GM19023 (cell line): ENCODE results near the gene PCNX3.

Source experiments
- ATAC-seq: cut with Tn5 transposase; IDR thresholded peaks from one replicate; pipeline ENCODE4 v1.9.1; 2021; ENCODE audit warnings: mild to moderate bottlenecking, moderate library complexity; ENCODE audit not compliant: unreplicated experiment

Gene PCNX3

DNA sequence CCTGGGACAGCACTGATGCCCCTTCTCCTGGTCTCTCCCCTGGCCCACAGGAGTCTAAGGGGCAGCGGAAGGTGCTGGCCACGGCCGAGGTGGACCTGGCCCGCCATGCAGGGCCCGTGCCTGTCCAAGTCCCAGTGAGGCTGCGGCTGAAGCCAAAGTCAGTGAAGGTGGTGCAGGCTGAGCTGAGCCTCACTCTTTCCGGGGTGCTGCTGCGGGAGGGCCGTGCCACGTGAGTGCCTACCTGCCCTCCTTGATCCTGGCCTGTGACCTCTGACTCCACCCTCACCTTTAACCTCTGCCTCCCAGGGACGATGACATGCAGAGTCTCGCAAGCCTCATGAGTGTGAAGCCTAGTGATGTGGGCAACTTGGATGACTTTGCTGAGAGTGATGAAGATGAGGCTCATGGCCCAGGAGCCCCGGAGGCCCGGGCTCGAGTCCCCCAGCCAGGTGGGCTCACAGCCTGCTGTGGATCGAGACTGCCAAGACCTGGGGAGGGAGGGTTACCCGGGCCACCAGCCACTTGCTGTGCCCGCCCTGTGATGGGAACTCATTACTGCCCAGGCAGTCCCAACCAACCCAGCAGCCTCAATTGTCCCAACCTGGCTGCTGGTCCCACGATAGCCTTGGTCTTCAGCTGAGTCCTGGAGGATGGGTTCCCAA lies 35.4 kb upstream of the PCNX3 start:
- no peak for ATAC-seq

DNA sequence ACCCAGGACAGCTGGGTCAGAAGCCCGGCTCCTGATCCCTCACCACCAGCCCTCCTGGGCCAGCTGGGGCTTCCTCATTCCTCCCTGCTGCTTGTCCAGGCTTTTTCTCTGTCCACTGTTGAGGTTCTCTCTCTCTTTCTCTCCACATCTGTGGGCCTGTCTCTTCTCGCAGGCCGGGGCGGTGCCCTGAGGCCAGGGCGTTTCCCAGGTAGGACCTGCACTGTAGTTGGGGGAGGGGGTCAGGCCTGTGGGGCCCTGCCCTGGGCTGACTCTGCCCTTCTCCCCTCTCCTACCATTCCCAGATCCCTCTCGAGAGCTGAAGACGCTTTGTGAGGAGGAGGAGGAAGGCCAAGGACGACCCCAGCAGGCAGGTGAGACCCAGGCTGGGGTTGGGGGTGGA lies 34.8 kb upstream of the PCNX3 start:
- no peak for ATAC-seq

DNA sequence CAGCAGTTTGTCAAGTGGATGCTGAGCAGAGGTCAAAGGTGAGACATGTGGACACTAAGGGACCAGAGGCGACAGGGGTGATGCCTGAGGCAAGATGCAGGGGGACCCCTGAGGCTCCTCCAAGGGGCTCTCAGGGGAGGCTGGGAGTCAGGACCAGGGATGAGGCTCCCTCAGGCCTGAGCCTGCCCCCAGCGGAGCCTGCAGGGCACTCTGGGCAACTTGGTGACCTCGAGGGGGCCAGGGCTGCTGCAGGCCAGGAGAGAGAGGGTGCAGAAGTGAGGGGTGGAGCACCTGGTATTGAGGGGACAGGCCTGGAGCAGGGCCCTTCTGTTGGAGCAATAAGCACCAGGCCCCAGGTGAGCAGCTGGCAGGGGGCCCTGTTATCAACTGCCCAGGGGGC lies 33.6 kb upstream of the PCNX3 start:
- no peak for ATAC-seq

DNA sequence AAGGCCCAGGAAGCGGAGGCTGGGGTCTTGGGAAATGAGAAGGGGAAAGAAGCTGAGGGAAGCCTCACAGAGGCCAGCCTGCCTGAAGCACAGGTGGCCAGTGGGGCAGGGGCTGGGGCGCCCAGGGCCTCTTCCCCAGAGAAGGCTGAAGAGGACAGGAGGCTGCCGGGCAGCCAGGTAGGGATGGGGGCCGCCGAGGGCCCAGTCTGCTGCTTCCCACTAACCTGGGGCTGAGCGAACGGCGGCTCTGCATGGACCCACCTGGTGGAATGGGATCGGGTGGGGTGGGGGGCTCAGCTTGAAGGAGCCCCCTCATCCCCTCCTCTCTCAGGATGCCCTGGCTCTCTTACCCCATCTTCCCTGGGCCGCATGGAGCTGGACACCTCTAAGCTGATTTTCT lies 32.0 kb upstream of the PCNX3 start:
- ATAC-seq, result no peak

DNA sequence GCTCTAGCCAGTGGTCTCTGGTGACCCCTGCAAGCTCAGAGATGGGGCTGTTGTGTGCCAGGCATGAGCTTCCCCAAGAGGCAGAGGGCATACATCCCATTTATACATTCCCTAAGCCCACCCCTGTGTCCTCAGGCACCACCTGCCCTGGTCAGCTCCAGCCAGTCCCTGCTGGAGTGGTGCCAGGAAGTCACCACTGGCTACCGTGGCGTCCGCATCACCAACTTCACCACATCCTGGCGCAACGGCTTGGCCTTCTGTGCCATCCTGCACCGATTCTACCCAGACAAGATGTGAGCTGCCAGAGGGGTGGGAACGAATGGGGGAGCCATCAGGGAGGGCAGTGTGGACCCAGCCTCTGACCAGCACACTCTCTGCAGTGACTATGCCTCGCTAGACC lies 31.5 kb upstream of the PCNX3 start:
- ATAC-seq, result no peak

DNA sequence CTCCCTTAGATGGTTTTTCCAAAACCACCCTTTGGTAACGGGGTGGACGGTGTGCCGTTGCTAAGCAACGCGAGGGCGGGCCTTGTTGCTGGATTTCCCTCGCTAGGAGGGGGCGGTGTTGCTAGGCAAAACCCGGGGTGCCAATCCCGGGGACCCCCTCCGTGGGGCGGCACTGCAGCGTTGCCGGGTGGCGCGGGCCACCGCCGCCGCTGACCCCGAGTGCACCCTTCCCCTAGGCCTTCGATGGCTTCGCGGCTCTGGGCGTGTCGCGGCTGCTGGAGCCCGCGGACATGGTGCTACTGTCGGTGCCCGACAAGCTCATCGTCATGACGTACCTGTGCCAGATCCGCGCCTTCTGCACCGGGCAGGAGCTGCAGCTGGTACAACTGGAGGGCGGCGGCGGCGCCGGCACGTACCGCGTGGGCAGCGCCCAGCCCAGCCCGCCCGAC lies 30.8 kb upstream of the PCNX3 start:
- no peak for ATAC-seq

DNA sequence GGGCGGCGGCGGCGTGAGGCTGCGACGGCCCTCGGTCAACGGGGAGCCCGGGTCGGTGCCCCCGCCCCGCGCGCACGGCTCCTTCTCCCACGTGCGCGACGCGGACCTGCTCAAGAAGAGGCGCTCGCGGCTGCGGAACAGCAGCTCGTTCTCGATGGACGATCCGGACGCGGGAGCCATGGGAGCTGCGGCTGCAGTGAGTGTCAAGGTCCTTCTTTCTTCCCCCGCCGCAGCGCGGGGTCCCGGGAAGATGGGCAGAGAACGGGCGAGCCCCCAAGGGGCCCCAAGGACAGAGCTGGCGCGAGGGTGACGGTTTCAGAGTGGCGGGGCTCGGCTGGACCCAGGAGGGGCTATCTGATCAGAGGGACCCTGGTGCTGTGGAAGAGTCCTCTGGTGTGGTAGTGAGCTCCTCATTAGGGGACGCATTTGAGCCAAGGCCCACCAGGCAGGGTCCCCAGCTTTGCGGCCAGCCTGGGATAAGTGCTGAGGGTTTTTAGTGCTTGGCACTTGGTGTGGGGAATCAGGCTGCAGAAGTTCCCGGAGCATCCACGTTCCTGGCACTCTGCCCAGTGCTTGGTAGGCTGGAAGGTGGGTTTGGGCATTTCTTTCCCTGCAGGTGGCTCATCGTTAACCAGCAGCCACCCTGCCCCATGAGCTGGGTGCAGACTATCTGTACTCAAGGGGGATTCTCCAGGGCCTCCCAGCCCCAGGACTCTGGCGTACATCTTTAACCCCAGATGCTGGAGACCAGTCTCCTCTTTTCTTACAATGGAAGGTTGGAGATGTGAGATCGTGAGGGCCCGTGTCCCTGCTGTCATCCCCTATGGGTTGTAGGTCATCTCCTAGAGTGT lies 30.0 kb upstream of the PCNX3 start:
- no peak for ATAC-seq

DNA sequence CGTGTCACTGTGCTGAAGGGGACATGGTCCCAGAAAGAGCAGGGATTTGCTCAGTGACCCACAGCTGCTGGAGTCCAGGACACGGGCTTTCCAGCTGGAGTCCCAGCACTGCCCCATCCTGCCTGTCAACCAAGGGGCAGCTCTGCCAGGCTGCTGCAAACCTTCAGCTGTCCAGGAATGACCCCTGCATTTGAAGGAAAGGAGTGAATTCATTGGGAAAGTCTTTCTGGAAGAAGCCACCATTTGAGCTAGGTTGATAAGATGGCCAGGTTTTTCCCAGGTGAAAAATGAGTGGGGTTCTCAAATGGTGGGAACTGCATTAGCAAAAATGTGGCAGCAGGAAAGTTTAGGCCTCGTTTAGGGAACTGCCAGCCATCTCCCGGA lies 29.3 kb upstream of the PCNX3 start:
- no peak for ATAC-seq

DNA sequence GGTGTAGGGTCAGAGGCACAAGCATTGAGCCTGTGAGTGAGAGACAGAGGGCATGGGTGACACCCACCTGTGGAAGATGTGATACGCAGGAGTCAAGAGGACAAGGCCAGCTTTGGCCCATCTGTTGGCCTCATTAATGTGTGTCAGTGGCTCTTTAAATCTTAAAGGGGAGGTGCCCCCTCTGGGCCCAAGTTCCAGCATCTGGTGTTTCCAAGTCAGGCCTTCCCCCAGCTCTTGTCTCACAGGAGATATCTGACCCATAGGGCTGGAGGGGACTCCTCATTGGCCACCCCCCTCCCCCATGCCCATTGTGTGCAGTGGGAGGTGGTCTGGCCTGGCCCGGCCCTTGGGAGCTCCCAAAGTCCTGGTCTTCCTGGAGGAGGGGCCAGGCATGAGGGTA lies 28.9 kb upstream of the PCNX3 start:
- ATAC-seq, result no peak

DNA sequence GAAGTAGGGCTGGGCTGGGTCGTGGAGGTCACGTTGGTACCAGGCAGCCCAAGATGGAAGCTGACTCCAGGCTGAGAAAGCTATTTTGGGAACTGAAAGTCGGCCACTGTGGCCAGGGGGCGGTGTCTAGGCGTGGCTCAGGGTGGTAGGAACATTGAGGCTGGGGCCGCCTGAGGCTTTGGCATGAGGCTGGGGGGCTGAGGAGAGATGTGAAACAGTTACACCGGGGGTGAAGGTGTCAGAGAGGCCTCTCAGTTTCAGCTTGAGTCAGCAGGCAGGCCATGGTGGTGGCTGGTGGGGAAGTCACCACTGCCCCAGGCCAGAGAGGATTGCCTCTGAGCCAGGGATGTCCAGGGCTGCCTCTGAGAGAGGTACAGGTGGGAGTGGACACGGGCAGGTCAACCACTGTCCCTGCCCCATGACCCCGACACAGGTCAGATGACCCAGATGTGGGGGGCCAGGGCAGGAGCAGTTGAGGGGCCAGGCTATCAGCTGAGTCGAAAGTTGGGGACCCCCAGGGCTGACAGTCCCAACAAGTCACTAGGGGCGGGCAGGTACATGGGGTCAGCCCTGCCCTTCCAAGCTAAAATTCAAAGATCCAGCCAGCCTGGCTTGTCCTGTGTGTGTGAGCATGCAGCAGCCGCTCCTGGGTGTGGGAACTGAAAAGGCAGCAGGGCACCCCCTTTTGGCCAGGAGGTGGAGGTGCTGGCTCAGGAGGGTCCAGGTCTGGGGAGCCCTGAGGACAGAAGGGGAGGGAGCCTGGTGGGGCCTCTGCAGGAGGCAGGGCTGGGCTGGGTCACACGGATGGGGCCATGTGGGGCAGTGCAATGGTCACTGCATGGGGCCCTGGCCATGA lies 27.1 kb upstream of the PCNX3 start:
- ATAC-seq, result peak; percentile 72

DNA sequence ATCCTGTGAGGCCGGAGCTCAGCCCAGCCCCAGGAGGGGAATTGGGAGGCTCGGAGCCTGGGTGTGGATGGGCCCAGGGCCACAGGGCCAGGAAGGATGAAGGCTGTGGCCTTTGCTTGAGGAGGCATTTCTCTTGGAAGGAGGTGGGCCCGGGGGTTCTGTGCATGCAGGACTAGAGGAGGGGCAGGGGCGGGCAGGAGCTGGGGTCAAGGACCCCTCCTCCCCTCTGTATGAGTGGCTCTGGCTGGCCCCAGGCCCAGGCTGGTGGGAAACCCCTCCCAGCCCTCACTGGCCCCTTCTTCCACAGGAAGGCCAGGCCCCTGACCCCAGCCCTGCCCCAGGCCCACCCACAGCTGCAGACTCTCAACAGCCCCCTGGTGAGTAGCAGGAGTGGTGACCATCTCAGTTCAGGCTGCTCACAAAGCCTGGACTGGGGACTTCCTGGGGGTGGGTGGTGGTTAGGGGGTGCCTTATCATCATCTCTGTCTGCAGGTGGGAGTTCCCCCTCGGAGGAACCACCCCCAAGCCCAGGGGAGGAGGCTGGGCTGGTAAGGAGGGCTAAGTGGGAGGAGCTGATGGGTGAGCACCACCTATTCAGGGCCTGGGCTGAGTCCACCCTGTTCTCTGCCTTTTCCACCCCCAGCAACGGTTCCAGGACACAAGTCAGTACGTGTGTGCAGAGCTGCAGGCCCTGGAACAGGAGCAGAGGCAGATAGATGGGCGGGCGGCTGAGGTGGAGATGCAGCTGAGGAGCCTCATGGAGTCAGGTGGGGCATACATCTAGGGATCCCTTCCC lies 25.9 kb upstream of the PCNX3 start:
- no peak for ATAC-seq

DNA sequence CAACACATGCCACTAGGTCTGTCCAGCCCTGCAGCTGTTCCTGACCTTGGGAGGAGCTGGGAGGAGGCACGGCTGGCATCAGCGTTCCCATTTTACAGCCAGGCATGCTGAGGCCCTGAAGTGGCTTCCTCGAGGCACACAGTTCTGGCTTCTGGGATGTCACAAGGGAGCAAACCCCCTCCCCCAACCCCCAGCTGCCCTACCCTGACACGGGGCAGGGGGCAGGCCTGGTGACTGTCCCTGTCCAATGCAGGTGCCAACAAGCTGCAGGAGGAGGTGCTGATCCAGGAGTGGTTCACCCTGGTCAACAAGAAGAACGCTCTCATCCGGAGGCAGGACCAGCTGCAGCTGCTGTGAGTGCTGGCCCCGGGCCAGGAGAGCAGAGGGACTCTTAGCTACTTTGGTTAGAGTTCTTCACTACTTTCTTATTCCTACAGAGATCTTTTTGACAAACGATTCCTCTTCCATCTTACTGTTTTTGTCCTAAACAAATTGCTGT lies 25.3 kb upstream of the PCNX3 start:
- no peak for ATAC-seq

DNA sequence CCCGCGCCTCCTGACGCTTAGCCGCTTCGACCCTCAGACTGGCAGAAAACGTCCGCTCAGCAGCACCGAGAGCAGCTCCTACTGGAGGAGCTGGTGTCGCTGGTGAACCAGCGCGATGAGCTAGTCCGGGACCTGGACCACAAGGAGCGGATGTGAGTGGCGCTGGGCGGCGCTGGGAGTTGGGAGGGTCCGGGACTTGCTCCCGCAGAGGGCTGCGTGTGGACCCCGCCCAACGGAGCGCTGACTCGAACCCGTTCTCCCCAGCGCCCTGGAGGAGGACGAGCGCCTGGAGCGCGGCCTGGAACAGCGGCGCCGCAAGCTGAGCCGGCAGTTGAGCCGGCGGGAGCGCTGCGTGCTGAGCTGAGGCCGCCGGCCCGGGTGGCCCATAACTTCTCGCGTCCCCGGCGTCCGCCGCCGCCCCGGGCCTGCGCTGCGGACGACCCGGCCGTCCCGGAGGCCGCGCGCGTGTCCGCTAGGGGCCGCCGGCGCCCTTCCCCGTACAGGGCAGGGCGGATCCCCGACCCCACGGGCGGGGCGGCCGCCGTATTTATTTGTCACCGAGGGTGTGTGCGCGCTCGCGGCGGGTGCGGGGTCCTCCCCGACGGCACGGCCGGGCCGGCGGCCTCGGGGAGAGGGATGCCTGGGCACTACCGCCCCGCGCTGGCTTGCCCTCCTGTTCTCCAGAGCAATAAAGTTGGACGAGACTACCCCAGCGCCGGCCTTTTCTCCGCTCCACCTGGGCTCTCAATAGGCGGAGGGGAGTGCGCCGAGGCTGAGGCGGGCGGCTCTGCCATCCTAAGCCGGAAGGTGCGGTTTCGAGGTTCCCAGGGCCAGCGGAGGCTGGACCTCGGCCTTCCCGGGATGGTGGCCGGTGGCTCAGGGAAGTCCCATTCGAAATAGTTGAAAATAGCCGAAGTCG lies 23.4 kb upstream of the PCNX3 start:
- ATAC-seq, result no peak

DNA sequence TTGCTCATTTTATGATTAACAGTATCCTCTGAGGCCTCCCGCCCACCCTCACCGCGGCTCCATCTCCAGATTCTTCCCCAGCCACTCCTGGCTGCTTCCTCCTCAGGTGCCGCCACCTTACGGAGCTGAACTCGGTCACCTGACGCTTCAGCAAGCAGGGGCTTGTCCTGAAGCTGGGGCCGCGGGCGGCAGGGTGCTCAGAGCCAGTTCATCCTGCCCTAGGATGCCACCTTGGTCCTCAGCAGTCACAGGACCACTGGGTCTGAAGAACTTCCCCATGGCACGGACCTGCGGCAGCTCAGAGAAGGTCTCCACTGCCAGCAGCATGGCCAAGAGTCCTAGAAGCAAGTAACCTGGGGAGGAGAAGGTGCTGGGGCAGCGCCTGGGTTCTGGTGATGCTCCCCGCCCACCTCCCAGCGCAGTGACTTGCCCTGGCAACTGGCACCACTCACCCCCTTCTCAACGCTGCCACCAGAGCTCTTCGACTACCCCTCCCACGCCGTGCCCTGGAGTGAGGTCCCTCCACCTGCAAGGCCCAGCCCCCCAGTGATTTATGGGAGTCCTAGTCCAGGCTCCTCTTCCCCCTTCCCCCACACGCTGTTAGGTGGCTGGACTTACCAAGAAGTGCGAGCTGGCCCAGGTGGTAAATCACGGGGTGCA lies 22.6 kb upstream of the PCNX3 start:
- ATAC-seq, result no peak

DNA sequence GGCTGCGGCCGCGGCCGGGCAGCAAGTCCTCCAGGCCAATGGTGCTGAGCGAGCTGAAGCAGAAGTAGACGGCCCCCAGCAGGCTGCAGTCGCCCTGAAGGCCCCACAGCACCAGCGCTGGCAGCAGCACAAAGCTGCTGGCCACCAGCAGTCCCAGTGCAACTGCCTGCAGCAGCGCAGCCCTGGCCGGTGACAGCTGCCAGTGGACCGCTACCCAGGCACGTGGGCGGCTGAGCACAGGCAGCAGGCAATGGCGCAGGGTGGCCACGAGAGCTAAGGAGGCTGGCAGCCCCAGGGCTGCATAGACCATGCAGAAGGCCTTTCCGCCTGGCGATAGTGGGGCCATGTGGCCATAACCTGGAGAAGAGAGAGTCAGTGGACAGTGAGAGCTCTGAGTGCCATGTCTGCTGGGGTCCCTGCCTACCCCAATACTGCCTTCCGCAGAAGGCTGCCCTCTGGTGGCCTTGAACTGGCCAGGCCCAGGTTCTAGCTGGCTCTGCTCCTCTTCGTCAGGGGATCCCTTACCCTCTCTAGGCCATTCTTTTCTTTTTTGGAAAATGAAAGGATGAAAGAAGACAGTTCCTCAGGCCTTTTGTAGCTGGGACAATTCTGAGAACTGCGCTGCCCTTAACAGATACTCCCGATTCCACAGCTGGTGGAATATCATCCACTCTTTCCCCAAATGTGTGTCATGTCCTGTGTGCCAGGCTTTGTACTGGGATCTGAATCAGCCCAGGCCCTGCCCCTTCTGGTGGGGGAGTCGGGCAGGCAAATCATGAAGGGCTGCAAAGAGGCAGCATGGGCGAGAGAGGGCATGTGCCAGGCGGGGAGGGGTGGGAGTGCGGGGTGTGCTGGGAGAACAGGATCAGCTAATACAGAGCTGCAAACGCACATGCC lies 21.8 kb upstream of the PCNX3 start:
- ATAC-seq, result no peak

DNA sequence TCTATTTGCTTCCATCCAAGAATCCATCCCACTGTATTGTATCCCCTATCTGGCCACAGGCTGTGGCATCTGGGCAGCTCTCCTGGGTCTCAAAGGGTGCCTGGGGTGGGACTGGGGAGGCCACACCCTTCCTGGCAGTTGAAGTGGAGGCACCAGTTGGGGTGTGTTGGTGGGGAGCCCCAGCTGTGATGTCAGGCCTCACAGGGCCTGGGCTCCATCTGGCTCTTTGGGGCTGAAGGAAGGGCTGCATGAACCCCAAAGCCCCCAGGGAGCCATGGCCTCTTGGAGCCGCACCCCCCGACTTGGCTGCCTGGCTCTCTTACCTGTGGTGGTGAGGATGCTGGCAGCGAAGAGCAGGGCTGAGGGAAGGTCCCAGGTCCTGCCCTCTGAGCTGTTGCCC lies 20.4 kb upstream of the PCNX3 start:
- ATAC-seq, result no peak

DNA sequence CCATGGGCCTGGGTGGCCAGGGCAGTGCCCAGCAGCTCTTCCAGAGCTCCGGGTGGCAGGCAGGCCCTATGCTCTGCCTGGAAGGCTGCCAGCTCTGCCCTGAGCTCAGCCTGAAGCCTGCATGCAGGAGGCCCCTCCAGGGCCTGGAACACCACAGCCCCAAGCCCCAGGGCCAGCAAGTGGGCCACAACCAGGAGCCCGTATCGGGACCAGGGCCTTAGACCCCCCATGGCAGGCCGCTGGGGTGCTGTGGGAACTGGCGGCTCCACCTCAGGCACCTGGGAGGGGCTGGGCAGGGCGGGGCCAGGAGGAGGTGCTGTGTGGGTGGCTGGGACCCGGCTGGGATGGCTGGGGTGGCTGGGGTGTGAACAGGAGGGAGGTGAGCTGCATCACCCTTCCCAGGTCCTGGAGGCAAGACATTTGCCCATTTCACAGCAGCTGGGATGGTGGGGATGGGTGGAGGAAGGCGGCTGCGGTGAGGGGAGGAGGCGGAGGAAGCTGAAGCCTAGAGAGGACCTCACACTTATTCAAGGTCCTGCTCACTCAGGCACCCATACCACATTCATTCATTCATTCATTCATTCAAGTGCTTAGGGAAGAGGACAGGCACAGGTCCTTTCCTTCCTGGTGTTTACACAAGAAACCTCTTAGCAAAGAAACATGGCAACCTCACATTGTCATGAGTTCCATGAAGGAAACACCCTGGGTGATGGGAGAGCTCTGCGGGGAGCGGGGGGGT lies 19.9 kb upstream of the PCNX3 start, which contains the start of gene KCNK7:
Gene KCNK7, minus strand, starts transcription at position 258 of the 739 bp plus-strand sequence. Its CDS starts 28 bp downstream, at position 230.
- no peak for ATAC-seq
